ENCODE data around the gene TCEANC2. TPM values are rescaled to one million over a fixed set of nuclear protein-coding genes. Genes with fewer than 3 reads are reported as not detected.

Gene TCEANC2
- polyA plus RNA-seq, 1 of the 3 experiments (the other 2 are of a cell fraction) = 4.7 TPM

- CTCF ChIA-PET = interaction anchor here (0.6 to 6.3 kb wide), 6 partner anchors 9 to 674 kb away, joined by 3 to 49 read pairs (median 3); no protein-coding TSS in a partner anchor
These were observed 58.2 kb downstream of the TCEANC2 start for GRCh38 chr1:54111624-54112023.

DNA sequence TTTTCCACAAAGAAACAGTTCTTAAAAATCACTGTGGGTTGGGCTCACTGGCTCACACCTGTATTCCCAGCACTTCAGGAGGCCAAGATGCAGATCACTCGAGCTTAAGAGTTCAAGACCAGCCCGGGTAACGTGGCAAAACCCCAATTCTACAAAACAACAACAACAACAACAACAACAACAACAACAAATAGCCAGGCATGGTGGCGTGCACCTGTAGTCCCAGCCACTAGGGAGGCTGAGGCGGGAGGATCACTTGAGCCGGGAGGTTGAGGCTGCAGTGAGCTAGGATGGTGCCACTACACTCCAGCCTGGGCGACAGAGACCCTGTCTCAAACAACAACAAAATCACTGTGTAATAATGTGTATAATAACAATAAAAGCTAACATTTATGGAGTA, 58.6 kb downstream of the TCEANC2 start:
- DNase-seq = no peak
- no peaks in the 10 kb centered on the region for H3K36me3 ChIP-seq (replicated peaks in 1 of 2; ENCODE audit: control insufficient read depth in 1 of 2, insufficient read depth in 2 of 2, low read length in 1 of 2)
- H3K9me3 ChIP-seq = no peaks in the 10 kb centered on the region
- no peak overlapping the region for H2AFZ ChIP-seq (ENCODE audit: low read depth)
- H4K20me1 ChIP-seq (ENCODE audit: insufficient read depth) = no peaks in the 10 kb centered on the region
- H3K27me3 ChIP-seq (ENCODE audit: insufficient read depth) = no peaks in the 10 kb centered on the region
- no peaks in the 10 kb centered on the region for H3K9me2 ChIP-seq
- H3F3A ChIP-seq (replicated peaks; ENCODE audit: insufficient read depth) = no peaks in the 10 kb centered on the region
- H3K27ac ChIP-seq (ENCODE audit: low read depth in 2 of 2, low read length in 1 of 2) = no peak overlapping the region
- CTCF ChIA-PET = interaction anchor here (1.2 to 6.3 kb wide), 4 partner anchors 10 to 249 kb away, joined by 3 to 49 read pairs (median 4); no protein-coding TSS in a partner anchor
- no peak overlapping the region for H3K4me2 ChIP-seq
- no peak overlapping the region for H3K9ac ChIP-seq
- H3K79me2 ChIP-seq (ENCODE audit: insufficient read depth) = no peaks in the 10 kb centered on the region
- H3K4me3 ChIP-seq (ENCODE audit: low read depth in 2 of 2, low read length in 1 of 2) = no peak overlapping the region
- POLR2A ChIA-PET = no interaction called here
- H3K4me1 ChIP-seq (ENCODE audit: control insufficient read depth in 1 of 2, insufficient read depth in 2 of 2, low read depth in 1 of 2, low read length in 1 of 2) = peaks cover 0 to 5% of the 10 kb centered on the region in 2 experiments; a peak in 1 of 4 replicates
- 79% methylated on average over 7 of the region's 7 CpGs for WGBS (ENCODE audit: low lambda C conversion rate)
- TF ChIP-seq, protein P1, sequence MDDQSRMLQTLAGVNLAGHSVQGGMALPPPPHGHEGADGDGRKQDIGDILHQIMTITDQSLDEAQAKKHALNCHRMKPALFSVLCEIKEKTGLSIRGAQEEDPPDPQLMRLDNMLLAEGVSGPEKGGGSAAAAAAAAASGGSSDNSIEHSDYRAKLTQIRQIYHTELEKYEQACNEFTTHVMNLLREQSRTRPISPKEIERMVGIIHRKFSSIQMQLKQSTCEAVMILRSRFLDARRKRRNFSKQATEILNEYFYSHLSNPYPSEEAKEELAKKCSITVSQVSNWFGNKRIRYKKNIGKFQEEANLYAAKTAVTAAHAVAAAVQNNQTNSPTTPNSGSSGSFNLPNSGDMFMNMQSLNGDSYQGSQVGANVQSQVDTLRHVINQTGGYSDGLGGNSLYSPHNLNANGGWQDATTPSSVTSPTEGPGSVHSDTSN (IDR thresholded peaks at IDR 0.05) = no peak
- TF ChIP-seq EP300 (IDR thresholded peaks at IDR 0.05; ENCODE audit: borderline replicate concordance in 1 of 2, low read depth in 1 of 2, low read length in 1 of 2) (no peak), RFX5 (IDR thresholded peaks at IDR 0.05; ENCODE audit: low read length) (no peak), ELF1 (IDR thresholded peaks at IDR 0.05) (no peak), RCOR1 (IDR thresholded peaks at IDR 0.05; ENCODE audit: low read length) (no peak), POLR2AphosphoS5 (IDR thresholded peaks at IDR 0.05; ENCODE audit: low read depth, low read length) (no peak), GATA2 (CRISPR knock-in tag; IDR thresholded peaks at IDR 0.05) (no peak), RXRA (IDR thresholded peaks at IDR 0.05; ENCODE audit: borderline replicate concordance, low read depth) (no peak), YY1 (IDR thresholded peaks at IDR 0.05; ENCODE audit: low read depth) (no peak), NFIC (IDR thresholded peaks at IDR 0.05; ENCODE audit: borderline replicate concordance) (no peak), MAX (IDR thresholded peaks at IDR 0.05; ENCODE audit: low read depth) (no peak)
- TF ChIP-seq, protein P2, sequence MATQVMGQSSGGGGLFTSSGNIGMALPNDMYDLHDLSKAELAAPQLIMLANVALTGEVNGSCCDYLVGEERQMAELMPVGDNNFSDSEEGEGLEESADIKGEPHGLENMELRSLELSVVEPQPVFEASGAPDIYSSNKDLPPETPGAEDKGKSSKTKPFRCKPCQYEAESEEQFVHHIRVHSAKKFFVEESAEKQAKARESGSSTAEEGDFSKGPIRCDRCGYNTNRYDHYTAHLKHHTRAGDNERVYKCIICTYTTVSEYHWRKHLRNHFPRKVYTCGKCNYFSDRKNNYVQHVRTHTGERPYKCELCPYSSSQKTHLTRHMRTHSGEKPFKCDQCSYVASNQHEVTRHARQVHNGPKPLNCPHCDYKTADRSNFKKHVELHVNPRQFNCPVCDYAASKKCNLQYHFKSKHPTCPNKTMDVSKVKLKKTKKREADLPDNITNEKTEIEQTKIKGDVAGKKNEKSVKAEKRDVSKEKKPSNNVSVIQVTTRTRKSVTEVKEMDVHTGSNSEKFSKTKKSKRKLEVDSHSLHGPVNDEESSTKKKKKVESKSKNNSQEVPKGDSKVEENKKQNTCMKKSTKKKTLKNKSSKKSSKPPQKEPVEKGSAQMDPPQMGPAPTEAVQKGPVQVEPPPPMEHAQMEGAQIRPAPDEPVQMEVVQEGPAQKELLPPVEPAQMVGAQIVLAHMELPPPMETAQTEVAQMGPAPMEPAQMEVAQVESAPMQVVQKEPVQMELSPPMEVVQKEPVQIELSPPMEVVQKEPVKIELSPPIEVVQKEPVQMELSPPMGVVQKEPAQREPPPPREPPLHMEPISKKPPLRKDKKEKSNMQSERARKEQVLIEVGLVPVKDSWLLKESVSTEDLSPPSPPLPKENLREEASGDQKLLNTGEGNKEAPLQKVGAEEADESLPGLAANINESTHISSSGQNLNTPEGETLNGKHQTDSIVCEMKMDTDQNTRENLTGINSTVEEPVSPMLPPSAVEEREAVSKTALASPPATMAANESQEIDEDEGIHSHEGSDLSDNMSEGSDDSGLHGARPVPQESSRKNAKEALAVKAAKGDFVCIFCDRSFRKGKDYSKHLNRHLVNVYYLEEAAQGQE (IDR thresholded peaks at IDR 0.05; ENCODE audit: low read depth, low read length) = no peak
- TF ChIP-seq, protein P3, sequence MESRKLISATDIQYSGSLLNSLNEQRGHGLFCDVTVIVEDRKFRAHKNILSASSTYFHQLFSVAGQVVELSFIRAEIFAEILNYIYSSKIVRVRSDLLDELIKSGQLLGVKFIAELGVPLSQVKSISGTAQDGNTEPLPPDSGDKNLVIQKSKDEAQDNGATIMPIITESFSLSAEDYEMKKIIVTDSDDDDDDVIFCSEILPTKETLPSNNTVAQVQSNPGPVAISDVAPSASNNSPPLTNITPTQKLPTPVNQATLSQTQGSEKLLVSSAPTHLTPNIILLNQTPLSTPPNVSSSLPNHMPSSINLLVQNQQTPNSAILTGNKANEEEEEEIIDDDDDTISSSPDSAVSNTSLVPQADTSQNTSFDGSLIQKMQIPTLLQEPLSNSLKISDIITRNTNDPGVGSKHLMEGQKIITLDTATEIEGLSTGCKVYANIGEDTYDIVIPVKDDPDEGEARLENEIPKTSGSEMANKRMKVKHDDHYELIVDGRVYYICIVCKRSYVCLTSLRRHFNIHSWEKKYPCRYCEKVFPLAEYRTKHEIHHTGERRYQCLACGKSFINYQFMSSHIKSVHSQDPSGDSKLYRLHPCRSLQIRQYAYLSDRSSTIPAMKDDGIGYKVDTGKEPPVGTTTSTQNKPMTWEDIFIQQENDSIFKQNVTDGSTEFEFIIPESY (IDR thresholded peaks at IDR 0.05; ENCODE audit: borderline replicate concordance, low read depth) = no peak
- TF ChIP-seq, protein P4, sequence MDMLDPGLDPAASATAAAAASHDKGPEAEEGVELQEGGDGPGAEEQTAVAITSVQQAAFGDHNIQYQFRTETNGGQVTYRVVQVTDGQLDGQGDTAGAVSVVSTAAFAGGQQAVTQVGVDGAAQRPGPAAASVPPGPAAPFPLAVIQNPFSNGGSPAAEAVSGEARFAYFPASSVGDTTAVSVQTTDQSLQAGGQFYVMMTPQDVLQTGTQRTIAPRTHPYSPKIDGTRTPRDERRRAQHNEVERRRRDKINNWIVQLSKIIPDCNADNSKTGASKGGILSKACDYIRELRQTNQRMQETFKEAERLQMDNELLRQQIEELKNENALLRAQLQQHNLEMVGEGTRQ (IDR thresholded peaks at IDR 0.05; ENCODE audit: borderline replicate concordance, low read depth, low read length) = no peak

More at GRCh38 chr1:54111624-54112023, 58.2 kb downstream of the TCEANC2 start:
- no peaks in the 10 kb centered on the region for H4K20me1 ChIP-seq (ENCODE audit: insufficient read depth)
- POLR2A ChIA-PET = no interaction called here
- TF ChIP-seq FOXM1 (IDR thresholded peaks at IDR 0.05; ENCODE audit: low read depth) = no peak
- no peak for TF ChIP-seq RAD21 (IDR thresholded peaks at IDR 0.05; ENCODE audit: low read length)
- TF ChIP-seq, protein P5, sequence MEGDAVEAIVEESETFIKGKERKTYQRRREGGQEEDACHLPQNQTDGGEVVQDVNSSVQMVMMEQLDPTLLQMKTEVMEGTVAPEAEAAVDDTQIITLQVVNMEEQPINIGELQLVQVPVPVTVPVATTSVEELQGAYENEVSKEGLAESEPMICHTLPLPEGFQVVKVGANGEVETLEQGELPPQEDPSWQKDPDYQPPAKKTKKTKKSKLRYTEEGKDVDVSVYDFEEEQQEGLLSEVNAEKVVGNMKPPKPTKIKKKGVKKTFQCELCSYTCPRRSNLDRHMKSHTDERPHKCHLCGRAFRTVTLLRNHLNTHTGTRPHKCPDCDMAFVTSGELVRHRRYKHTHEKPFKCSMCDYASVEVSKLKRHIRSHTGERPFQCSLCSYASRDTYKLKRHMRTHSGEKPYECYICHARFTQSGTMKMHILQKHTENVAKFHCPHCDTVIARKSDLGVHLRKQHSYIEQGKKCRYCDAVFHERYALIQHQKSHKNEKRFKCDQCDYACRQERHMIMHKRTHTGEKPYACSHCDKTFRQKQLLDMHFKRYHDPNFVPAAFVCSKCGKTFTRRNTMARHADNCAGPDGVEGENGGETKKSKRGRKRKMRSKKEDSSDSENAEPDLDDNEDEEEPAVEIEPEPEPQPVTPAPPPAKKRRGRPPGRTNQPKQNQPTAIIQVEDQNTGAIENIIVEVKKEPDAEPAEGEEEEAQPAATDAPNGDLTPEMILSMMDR (IDR thresholded peaks at IDR 0.05) = no peak
- TF ChIP-seq FOXJ3 (CRISPR knock-in tag; IDR thresholded peaks at IDR 0.05) = no peak
- TF ChIP-seq RXRA (IDR thresholded peaks at IDR 0.05; ENCODE audit: borderline replicate concordance, low read depth) = no peak
- 82% methylated on average over 3 of the region's 3 CpGs for WGBS (ENCODE audit: low lambda C conversion rate)
- no peaks in the 10 kb centered on the region for H3K9me3 ChIP-seq
- H3K79me2 ChIP-seq (ENCODE audit: insufficient read depth) = no peaks in the 10 kb centered on the region
- H3F3A ChIP-seq (replicated peaks; ENCODE audit: insufficient read depth) = no peaks in the 10 kb centered on the region
- no peak overlapping the region for H3K4me3 ChIP-seq (ENCODE audit: low read depth in 2 of 2, low read length in 1 of 2)
- H2AFZ ChIP-seq (ENCODE audit: low read depth) = no peak overlapping the region
- H3K27me3 ChIP-seq (ENCODE audit: insufficient read depth) = no peaks in the 10 kb centered on the region
- no peak overlapping the region for H3K4me2 ChIP-seq
- H3K36me3 ChIP-seq (replicated peaks in 1 of 2; ENCODE audit: control insufficient read depth in 1 of 2, insufficient read depth in 2 of 2, low read length in 1 of 2) = no peaks in the 10 kb centered on the region
- no peak for DNase-seq
- H3K9me2 ChIP-seq = no peaks in the 10 kb centered on the region
- no peak overlapping the region for H3K9ac ChIP-seq
- peaks cover 0 to 5% of the 10 kb centered on the region in 2 experiments; a peak in 1 of 4 replicates for H3K4me1 ChIP-seq (ENCODE audit: control insufficient read depth in 1 of 2, insufficient read depth in 2 of 2, low read depth in 1 of 2, low read length in 1 of 2)
- H3K27ac ChIP-seq (ENCODE audit: low read depth in 2 of 2, low read length in 1 of 2) = no peak overlapping the region

Measured in SK-N-SH (cell line).